SK-N-SH treated with all-trans-retinoic acid at 6 μM for 48 hours (cell line): ENCODE data around the gene SFI1.

ENCODE experiments used
- ARNTL ChIP-seq: fragments of 450-650 bp; formaldehyde crosslinking; IDR thresholded peaks from 2 replicates; pipeline ENCODE4 v1.5.0; 2020; ENCODE audit warnings: low read depth, mild to moderate bottlenecking, moderate library complexity, borderline replicate concordance
- BACH2 ChIP-seq: fragments of 250-450 bp; sonication (Bioruptor Pico); IDR thresholded peaks from 2 replicates; pipeline ENCODE4 v1.9.0; 2021; ENCODE audit warnings: mild to moderate bottlenecking, borderline replicate concordance
- ESRRG ChIP-seq: fragments of 250-450 bp; sonication (Bioruptor Pico); IDR thresholded peaks from 2 replicates; pipeline ENCODE4 v1.6.1; 2021; ENCODE audit warnings: mild to moderate bottlenecking
- GLIS3 ChIP-seq: fragments of 250-450 bp; sonication (Bioruptor Pico); IDR thresholded peaks from 2 replicates; pipeline ENCODE4 v1.5.0; 2020; ENCODE audit warnings: mild to moderate bottlenecking, moderate library complexity
- ISL1 ChIP-seq: fragments of 250-450 bp; sonication (Bioruptor Pico); IDR thresholded peaks from 2 replicates; pipeline ENCODE4 v2.1.2; 2022; ENCODE audit warnings: mild to moderate bottlenecking, moderate library complexity
- OSR1 ChIP-seq: fragments of 250-450 bp; sonication (Bioruptor Pico); IDR thresholded peaks from 2 replicates; pipeline ENCODE4 v1.8.0; 2022; ENCODE audit warnings: moderate library complexity, mild to moderate bottlenecking, inconsistent platforms
- TOX ChIP-seq: fragments of 250-450 bp; sonication (Bioruptor Pico); IDR thresholded peaks from 2 replicates; pipeline ENCODE4 v1.8.0; 2021; ENCODE audit warnings: mild to moderate bottlenecking, moderate library complexity, borderline replicate concordance
- TF ChIP-seq, protein P1 (sequence below): fragments of 250-450 bp; sonication (Bioruptor Pico); IDR thresholded peaks from 2 replicates; pipeline ENCODE4 v1.8.0; 2020; ENCODE audit warnings: mild to moderate bottlenecking, moderate library complexity, borderline replicate concordance
- TF ChIP-seq, protein P2 (sequence below): fragments of 250-450 bp; sonication (Bioruptor Pico); IDR thresholded peaks from 2 replicates; pipeline ENCODE4 v1.5.1; 2020; ENCODE audit warnings: low read depth, mild to moderate bottlenecking, moderate library complexity

DNA sequence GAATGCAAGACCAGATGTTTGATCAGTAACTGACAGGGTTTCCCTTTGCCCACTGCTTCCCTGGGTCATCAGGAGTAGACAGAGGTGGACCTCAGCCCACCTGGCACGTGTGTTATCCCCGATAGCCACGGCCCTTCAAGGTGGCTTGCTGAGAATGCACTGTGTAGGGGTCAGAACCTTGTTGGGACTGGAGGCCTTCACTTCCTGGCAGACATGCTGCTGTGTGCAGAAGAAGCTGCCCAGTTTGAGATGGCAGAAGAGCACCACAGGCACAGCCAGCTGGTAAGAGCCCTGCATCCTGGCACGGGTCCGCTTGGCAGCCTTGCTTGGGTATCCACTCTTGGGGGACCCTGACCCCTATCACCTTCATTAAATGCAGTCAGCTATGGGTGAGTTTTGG lies 81.8 kb downstream of the SFI1 start:
- no peak for TF ChIP-seq OSR1 (CRISPR knock-in tag)
- TF ChIP-seq, protein P1, sequence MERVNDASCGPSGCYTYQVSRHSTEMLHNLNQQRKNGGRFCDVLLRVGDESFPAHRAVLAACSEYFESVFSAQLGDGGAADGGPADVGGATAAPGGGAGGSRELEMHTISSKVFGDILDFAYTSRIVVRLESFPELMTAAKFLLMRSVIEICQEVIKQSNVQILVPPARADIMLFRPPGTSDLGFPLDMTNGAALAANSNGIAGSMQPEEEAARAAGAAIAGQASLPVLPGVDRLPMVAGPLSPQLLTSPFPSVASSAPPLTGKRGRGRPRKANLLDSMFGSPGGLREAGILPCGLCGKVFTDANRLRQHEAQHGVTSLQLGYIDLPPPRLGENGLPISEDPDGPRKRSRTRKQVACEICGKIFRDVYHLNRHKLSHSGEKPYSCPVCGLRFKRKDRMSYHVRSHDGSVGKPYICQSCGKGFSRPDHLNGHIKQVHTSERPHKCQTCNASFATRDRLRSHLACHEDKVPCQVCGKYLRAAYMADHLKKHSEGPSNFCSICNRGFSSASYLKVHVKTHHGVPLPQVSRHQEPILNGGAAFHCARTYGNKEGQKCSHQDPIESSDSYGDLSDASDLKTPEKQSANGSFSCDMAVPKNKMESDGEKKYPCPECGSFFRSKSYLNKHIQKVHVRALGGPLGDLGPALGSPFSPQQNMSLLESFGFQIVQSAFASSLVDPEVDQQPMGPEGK = no peak
- TF ChIP-seq, protein P2, sequence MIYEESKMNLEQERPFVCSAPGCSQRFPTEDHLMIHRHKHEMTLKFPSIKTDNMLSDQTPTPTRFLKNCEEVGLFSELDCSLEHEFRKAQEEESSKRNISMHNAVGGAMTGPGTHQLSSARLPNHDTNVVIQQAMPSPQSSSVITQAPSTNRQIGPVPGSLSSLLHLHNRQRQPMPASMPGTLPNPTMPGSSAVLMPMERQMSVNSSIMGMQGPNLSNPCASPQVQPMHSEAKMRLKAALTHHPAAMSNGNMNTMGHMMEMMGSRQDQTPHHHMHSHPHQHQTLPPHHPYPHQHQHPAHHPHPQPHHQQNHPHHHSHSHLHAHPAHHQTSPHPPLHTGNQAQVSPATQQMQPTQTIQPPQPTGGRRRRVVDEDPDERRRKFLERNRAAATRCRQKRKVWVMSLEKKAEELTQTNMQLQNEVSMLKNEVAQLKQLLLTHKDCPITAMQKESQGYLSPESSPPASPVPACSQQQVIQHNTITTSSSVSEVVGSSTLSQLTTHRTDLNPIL (CRISPR knock-in tag) = no peak
- no peak for TF ChIP-seq TOX (CRISPR knock-in tag)
- no peak for TF ChIP-seq GLIS3
- no peak for TF ChIP-seq ISL1
- no peak for TF ChIP-seq ARNTL (CRISPR knock-in tag)
- no peak for TF ChIP-seq ESRRG (CRISPR knock-in tag)
- no peak for TF ChIP-seq BACH2 (CRISPR knock-in tag)
